ENCODE data around the gene BDKRB2. TPM values are rescaled to one million over a fixed set of nuclear protein-coding genes. Genes with fewer than 3 reads are reported as not detected.

The BDKRB2 gene
- total RNA-seq, 1 donor: under 0.01 TPM

DNA sequence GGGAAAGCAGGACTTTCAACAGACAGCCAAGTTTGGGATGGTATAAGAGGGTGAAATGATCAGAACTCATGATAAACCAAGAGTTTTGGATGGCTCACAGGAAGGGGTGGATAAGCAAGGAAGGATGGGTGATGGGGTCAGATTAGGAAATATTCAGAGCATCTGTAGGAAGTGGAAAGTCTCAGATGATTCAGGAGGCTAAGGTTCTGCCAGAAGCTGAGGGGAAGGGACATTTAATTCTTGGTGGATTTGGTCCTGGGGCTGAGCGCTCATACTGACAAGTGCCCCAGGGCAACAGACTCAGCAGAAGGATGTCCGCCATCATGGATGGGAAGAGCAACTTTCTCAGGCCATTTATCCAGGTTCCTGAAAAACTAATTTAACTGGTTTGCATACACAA is 28.4 kb upstream of the BDKRB2 start:
- no peak for DNase-seq (ENCODE audit: low read depth in 2 of 3, low spot score in 2 of 3)

DNA sequence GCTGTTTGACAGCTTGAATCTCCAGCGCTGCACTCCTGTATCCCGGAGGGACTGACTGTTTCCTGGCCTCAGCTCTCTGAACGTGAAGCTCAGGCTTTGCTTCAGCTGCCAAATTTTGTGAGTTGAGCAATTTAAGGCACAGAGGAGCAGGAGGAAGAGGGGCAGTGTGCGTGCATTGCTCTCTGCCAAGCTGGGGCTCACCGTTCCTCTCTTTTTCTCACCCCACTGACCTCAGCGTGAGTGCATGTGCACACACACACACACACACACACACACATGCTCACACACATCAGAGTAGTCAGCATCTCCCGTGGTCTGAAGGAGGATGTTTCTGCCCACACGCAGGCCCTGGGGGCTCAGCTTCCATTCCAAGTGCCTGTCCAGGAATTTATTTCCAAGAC is 27.8 kb upstream of the BDKRB2 start:
- DNase-seq (ENCODE audit: low read depth in 2 of 3, low spot score in 2 of 3): no peak

DNA sequence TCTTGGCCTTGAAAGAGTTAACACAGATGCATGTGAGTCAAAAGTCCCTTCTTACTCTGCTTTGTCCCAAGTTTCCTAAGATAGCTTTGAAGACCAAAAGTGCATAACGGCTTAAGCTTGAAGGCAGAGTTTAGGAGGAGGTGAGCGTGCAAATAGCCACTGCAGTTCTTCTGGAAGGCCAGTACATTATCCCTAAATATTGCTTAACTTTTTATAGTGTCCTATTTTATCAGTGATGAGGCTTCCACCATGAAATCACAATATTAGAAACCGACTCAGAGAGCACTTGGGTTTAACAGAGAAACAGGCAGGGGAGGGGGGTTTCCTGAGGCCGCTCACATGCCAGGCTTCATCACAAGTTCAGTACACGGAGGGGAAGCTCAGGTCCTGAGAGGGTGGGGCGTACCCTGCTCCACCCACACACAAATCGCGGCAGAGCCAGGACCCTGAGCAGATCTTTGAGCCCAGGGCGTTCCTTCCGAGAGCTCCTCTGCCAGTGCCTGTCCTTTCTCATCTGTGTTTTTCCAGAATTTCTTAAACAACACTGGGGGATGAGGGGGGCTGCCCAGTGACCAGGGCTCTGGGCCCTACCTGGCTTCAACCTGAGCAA is 26.8 kb upstream of the BDKRB2 start:
- DNase-seq (ENCODE audit: low read depth in 2 of 3, low spot score in 2 of 3): no peak

DNA sequence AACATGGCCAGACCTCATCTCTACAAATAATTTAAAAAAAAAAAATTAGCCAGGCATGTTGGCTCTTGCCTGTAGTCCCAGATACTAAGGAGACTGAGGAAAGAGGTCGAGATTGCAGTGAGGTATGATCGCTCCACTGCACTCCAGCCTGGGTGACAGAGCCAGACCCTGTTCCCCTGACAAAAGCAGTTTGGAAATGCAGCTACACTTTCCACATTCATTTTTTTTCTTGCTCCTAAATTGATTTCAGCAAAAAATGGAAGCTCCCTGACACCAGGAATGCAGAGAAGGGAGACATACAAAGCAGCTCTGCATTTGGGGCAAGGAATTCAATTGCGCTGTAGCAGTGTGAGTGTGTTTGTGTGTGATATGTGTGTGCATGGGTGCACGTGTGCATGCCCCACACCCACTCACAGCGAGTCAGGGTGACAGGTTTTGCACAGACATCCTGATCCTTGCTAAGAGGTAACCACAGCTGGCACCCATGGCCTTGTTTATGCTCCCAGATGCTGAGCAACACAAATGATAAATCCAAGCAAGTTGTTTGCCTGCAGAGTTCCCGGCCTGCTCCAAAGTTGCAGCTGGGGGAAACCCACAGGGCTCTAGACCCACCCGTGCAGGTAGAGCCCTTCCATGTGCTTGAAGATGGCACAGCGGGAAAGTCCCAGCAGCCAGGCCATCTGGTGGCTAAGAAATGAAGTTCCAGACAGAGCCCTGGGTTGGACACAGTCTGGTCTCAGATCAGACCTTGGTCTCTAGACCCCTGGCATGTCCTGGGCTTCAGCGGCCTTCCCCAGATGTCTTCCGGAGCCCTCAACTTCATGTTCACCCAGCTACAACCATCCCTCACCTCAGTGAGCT is 25.9 kb upstream of the BDKRB2 start:
- DNase-seq (ENCODE audit: low read depth in 2 of 3, low spot score in 2 of 3): no peak

DNA sequence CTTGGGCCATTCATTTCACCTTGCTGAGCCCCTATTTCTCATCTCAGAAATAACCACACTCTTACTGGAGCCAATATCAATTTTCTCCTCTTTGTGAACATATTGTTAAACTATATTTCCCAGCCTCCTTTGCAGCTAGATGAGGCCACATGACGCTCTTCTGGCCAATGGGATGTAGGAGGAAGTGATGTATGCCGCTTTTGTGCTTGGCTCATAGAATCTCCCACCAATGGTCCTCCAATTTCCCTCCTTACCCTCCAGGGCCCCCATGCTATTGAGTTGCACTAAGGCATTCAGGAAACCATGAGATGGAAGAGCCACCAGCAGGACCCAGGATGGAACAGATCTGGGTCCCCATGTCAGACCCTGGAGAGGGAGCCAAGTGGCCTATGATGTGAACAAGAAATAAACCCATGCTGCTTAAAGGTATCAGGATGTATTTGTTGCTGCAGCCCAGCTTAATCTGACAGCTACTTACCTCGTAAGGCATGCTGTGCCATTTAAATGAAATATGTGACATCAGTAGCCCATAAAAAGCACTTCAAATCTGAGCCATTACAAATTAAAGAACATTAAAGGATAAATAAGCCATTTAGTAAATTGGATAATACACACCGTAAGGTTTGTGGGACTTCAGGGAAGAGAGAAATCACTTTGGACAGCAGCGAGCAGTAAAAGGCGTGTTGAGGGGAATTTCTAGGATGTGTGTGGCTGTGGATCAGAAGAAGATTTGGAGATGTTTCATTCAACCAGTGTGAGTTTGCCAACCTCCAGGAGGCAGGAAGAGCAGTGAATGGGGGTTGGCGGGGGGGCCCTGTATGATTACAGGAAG is 24.4 kb upstream of the BDKRB2 start:
- no peak for DNase-seq (ENCODE audit: low read depth in 2 of 3, low spot score in 2 of 3)

DNA sequence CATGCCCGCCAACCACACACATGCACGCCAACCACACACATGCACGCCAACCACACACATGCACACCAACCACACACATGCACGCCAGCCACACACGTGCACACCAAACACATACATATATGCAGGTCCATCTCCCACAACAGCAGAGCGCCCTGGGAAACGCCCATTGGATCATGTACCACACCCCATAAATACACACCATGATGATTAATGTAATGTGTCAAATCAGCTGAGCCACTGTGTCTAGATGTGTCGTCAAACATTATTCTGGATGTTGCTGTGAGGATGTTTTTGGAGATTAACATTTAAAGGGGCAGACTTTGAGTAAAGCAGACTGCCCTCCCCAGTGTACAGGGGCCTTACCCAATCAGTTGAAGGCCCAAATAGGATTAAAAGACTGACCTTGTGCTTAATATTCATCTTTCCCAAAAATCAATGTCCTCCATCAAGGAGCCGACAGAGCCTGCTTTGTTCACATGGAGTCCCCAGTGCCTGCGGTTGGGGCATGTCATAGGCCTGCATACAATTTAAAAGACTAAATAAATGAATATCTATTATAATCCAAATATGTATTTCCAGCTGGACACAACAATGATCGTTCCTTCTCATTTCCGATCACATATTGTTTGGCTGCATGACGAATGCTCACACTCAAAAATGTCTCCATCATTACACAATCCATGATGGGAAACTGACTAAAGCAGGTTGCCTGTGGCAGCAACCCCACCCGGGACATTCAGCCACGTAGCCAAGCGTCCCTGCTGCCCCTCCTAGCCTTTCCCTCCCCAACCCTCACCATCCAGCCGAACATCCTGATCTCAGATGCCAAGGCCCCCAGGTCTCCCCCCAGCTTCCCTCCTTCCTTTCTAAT is 23.2 kb upstream of the BDKRB2 start:
- no peak for DNase-seq (ENCODE audit: low read depth in 2 of 3, low spot score in 2 of 3)

DNA sequence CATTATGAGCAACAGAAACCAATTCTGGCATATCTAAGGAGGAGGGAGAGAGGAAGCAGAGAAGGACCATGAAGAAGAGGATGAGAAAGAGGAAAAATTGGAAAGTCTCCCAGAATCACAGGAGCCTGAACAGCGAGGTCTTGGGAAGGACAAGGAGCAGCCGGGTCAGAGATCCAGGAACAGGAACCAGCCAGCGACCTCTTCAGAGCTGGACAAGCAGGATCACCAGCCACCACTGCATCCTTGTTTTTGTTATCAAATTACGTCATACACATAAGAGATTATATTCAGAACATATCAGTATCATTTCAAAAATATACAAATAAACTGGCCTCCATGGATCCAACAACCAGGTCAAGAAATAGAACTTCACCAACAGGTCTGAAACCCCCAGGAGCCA is 22.1 kb upstream of the BDKRB2 start:
- DNase-seq (ENCODE audit: low read depth in 2 of 3, low spot score in 2 of 3): no peak

DNA sequence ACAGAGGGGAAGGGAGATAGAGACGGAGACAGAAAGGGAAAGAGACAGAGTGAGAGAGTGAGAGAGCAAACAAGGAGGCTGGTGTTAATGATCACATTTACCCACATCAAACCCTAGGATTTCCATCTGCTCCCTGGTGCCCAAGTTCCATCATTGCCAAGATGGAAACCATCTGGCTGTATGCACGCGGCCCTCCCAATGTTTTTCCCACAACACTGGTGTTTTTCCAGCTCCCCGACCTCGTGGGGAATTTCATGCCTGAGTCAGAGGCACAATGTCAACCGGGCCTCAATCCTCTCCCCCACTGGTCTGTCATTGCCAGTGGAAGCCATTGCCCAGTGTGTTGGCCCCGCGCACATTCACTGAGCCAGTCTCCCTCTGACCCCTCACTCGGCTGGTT is 19.9 kb upstream of the BDKRB2 start:
- DNase-seq (ENCODE audit: low read depth in 2 of 3, low spot score in 2 of 3): no peak

DNA sequence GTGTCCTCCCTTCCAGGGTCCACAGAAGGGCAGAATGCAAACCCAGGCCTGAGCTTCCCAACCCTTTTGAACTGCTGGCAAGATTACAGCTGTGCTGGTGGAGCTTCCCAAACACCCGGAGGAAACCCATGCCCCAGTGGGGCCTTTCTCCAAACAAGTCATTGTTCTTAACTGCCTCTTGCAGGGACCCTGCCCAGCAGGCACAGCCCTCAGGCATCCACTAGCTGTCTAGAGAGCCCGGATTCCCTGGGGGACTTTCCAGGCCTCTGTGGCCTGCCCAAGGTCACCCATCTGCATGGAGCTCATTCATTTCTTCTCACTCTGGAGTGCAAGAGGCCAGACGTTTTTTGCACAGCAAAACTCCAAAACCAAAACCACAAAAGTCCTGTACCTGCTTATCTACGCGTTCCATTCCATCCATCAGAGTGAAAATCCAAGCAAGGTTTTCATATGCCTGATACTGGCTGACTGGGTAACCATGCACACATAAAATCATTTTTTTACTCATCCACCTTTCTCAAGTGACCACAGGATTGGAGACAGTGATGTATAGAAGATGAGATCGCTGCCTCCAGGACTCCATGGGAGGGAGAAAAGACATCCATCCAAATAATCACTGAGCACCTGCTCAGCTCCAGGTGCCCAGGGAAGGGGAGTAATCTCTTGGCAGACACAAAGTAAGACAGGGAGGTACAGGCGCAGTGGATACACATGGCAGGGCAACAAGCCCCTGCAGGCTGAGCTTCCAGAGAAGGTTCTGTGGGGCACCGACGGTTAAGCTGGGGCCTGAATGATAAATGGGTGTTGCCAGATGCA is 17.2 kb upstream of the BDKRB2 start:
- no peak for DNase-seq (ENCODE audit: low read depth in 2 of 3, low spot score in 2 of 3)

DNA sequence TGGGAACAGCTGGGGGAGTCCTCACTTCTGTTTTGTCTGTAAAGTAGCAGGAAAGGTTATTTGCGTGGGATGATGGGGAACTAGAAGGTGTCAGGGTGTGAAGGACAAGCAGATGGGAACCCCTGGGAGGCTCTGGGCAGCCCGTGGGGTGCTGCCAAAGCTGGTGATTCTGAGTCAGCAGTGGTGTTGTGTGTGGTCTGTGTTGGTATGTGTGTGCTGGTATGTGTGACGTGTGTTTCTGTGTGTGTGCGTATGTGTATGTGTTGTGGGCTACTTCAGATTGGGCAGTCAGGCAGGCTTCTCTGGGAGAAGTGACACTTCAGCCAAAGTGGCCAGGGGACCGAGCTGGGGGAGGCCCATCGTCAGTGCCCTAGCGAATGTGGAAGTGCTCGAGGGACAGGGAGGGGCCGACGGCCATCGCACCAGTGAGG is 15.3 kb upstream of the BDKRB2 start:
- DNase-seq (ENCODE audit: low read depth in 2 of 3, low spot score in 2 of 3): no peak

DNA sequence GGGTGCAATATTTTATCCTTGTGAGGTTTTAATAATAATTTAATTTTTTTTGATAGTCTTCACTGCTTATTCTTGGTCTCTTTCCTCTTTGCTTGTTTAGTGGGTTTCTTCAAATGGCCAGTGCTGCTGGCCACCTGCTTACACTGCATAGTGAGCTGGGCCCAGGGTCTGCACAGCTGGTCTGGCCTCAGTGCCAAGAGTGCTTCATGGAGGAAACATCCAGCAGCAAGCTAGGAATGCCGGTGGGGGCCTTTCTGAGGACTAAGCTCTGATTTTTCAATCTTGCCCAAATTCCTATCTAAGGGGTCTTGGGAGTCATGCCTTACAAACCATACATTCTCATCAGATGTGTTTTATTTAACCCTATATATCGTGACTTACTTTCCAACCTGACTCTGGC is 13.3 kb upstream of the BDKRB2 start:
- no peak for DNase-seq (ENCODE audit: low read depth in 2 of 3, low spot score in 2 of 3)

DNA sequence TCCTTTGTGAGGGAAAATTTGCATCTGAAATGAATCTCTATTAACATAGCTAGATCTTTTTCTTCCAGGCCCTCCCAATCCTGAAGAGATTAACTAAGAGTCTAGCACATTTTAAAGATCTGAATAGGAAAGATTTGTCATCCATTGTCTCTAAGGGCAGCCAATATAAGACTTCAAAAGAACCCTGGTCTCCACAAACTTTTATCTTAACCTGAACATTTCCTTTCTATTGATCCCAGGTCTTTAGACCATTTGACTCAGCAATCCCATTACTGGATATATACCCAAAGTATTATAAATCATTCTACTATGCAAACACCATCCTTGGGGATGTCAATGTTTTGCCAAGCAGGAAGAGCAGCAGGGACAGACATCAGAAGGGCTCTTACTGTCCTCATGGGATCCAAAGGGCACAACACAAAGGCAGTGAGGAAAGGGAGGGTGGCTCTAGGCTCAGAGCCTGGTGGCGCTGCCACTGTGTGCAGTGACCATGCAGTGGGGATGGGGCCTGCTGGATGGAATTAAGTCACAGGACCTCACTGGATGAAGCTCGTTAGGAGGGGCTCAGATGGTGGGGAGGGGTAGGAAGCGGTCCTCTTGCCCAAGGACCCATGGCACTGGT is 12.7 kb upstream of the BDKRB2 start:
- no peak for DNase-seq (ENCODE audit: low read depth in 2 of 3, low spot score in 2 of 3)

DNA sequence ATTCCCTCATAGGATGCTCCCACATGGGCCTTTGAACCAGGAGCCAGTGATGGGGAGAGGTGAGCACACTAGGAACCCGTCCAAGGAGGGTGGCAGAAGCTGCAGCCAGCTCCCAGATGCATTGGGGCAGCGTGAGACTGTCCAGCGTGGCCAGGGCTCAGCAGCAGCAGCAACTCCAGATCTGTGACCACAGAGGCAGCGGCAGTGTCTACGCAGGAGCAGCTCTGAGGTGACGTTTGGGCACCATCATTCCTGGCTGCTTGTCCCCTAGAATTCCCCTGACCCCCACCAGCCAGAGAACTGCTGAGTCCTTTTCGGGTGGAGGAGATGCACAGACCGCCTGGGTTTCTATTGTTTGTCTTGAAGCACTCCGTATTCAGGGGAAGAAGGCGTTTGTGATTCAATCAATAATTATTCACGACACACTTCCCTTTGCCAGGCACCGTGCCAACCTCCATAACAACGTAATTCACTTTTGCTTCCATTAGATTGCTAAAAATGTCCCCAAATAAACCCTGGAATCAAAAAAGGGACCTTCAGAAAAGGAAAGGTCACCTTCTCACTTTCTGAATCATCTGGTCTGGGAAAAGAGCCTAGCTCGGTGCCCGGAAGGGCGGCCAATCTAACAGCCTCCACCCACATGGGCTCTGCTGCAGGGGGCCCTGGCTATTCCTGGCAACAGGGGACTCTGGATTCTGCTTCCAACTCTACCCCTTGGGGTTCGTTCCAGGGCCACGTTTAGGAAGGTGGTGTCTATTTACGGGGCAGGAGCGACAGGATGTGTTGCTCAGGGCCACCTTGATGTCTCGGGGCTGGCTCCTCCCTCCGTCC is 11.4 kb upstream of the BDKRB2 start:
- DNase-seq (ENCODE audit: low read depth in 2 of 3, low spot score in 2 of 3): no peak

DNA sequence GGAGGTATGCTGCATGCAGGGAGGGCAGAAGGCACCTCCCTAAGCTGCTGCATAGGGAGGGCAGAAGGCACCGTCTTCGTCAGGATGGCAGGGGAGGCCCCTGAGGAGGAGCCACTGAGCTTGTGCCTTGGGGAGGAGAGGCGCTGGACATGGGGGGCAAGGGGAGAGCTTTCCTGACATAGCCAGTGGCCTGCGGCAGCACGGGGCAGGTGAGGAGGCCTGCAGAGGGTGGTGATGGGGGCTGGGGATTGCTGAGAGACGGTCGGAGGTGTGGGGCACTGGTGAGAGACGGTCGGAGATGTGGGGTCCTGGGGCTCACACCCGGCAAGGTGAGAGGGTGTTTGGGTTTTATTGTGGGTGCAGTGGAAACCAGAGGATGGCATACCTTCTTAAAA is 10.4 kb upstream of the BDKRB2 start:
- DNase-seq (ENCODE audit: low read depth in 2 of 3, low spot score in 2 of 3): no peak

DNA sequence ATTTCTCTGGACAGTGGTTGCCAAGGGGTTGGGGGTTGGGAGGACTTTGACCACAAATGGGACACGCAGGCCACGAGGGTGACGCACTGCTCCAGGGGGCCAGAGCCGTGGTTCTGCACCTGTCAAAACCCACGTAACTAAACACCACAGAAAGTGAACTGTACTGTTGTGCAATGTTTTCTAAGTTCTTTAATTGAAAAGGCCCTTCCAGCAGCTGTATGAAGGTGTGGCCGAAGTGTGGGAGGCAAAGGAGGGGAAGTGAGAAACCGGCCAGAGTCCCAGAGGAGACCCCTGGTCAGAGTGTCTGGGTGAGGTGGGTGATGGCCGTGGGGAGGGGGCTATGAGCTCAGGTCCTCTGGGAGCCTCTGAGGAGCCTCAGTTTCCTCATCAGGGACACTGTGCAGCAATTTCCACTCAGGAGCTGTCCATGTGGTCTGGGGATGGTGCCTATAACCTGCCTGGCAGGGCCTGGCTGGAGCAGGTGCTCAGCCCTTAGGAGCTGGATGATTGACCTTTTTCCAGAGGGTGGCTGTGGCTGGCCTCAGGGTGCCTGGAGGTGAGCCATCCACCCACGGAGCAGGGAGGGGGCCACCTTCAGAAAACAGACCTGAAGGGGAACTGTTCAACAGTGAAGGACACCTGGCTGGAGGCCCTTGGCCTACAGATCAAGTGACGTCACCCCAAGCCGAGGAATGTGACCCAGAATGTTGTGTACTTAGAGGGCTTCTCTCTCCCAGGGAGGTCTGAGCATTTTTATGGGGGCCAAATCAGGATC is 9.8 kb upstream of the BDKRB2 start:
- DNase-seq (ENCODE audit: low read depth in 2 of 3, low spot score in 2 of 3): no peak

DNA sequence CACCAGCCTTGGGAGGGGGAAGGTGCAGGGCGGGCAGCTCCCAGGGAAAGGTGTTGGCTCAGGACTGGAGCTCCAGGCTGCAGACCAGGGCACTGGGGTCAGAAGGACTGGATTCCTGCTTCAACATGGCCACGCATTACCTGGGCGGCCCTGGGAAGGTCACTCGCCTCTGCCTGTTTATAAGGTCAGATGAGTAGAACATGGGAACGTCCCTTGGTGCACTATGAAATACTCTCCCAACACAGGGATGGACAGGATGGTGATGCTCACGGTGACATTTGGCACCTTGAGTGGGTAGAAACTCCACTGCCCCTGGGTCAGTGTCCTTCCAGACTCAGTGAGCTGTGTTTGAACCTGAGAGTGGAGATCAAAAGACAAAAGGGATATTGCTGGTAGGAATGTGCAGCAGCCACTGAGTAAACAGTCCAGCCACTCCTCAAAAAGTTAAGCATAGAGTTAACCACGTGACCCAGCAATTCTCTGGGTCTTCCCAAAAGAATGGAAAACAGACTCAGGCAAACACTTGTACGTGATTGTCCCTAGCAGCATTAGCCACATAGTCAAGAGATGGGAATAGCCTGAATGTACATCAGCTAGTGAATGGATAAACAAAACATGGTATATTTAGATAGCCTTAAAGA is 9.1 kb upstream of the BDKRB2 start:
- no peak for DNase-seq (ENCODE audit: low read depth in 2 of 3, low spot score in 2 of 3)

DNA sequence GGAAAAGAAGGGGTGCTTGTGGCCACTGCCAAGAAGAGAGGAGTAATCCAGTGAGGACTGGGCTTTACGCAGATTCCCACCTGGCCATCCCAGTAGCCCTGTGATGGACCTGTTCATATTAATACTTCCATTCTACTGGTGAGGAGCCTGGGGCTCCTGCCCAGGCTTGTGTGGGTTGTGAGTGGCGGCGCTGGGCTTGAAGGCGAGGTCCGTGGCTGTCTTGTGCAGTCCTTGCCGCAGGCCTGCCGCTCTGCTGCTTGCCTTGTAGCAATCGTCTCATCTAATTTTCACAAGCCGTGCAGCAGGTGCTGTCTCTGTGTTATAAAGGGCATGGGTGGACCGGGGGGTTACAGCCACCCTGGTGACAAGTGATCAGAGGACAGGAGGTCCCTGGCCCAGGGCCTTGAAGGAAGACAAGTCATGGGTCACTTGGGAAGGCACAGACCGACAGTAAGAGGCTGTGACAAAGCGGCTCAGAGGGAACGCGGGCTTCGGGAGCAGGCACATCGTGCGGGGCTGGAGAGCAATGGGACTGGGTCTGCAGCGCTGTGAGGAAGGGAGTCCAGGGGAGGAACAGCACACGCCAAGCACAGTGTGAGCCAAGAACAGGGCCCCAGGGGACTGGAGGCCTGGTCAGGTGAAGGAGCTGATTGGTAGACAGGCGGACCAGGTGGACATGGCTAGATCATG is 7.3 kb upstream of the BDKRB2 start:
- no peak for DNase-seq (ENCODE audit: low read depth in 2 of 3, low spot score in 2 of 3)
